GM21723 (cell line): ENCODE data around the gene SND1.

ENCODE experiments used
- ATAC-seq: cut with Tn5 transposase; IDR thresholded peaks from one replicate; pipeline ENCODE4 v1.9.1; 2021; ENCODE audit warnings: mild to moderate bottlenecking, moderate library complexity; ENCODE audit not compliant: unreplicated experiment

Gene SND1

GRCh38 chr7:127798023-127798422, 146.0 kb downstream of the SND1 start:
- ATAC-seq, result no peak

DNA sequence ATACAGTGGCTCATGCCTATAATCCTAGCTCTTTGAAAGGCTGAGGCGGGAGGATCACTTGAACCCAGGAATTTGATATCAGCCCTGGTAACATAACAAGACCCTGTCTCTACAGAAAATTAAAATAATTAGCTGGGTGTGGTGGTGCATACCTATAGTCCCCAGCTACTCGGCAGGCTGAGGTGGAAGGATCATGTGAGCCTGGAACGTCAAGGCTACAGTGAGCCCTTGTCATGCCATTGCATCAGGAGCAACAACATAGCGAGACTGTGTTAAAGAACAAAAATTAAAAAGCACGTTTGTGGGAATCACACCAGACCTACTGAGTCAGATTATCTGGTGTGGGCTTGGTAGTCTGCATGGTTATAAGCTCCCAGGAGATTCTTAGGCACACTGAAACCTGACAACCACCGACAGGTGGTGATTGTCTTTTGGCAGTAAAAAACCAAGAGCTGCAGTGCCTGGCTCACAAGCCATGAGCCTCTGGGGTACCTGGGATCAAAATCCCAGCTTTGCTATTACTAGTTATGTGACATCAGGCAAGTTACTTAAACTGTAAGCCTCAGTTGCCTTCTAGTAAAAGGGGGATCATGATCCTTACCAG, 146.9 kb downstream of the SND1 start:
- ATAC-seq, result no peak

DNA sequence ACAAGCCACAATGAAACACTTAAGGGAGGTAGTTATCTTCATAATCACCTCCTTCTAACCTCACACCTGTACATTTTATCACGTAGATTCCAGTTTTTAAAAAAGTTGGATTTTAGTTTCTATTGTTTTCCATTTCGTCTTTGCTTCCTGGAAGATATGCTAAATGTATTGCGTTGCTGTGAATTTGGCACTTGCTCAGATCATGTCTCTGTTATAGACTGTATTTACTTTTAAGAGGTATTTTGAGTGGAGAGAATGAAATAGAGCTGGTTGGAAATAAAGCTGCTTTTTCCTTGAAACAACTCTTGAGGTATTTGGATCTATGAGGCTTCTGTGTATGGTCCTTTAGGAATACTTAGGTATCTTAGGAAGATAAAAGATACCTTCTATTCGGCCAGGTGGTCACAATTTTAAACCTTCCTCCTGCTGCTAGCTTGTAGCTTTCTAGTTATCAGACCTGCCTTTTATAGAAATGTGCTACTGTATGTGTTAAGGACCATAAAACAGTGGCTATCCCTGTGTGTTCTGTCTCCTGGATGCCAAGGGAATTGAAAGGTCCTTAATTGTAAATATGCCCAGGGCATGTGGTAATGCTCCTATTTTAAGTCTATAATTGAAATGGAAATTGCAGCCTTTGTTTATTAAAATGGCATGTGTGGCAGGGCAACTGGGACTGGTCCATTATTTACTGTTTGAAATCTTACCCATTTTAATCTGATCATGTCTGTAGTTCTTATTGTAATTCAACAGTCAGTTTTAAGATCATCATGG, 147.7 kb downstream of the SND1 start:
- ATAC-seq, result no peak

DNA sequence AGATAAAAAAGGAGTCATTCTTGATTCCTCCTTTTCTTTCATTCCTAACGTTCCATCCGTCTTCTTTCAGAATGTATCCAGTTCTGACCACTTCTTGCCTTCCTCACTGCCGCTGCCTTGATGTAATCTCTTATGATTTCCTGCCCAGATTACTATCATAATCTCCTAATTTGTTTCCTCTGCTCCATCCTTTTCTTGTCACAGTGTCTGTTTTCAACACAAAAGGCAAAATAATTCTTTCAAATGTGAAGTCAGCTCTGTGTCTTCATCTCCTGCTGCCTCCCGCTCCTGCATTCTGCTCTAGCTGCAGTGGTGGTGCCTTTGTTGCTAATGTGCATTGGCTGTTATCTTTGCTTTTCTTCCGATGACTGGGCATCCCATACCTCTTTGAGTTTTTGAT, 150.9 kb downstream of the SND1 start:
- no peak for ATAC-seq

- ATAC-seq, result no peak
These were observed 151.6 kb downstream of the SND1 start for GRCh38 chr7:127803626-127804025.

DNA sequence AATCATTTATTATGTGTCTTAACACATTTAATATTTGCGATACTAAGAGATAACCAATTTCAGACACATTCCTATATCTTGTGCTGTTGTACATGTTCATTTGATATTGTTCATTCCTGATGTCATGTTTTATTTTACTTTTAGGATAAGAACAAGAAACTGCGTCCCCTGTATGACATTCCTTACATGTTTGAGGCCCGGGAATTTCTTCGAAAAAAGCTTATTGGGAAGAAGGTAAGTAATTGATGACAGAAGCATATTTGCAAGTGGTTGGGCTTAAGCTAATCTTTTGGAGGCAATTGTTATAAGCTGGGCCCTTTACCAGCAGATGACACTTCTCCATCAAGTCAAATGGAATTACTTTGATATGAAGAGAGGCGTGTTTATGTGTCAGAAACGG, 155.3 kb downstream of the SND1 start:
- no peak for ATAC-seq

GRCh38 chr7:127807829-127808228, 155.8 kb downstream of the SND1 start:
- ATAC-seq, result no peak

GRCh38 chr7:127809261-127809702, 157.3 kb downstream of the SND1 start:
- no peak for ATAC-seq

DNA sequence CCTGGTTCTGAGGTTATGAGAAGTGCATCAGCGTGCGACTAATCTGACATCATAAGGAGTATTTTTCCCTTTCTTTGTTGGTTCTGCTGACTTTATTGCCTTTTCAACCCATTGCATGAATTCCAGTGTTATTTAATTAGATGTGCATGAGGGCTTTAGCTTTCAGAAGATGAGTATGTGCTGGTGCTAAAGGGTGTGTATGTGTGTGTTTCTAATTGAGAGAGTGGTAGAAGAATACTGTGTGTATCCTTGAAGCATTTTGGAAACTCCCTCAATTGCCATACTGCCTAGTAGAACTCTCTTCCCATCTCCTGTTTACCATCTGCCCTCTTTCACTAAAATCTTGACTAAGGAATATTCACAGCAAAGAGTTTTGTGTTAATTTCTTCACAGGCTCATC, 158.1 kb downstream of the SND1 start:
- ATAC-seq, result no peak

DNA sequence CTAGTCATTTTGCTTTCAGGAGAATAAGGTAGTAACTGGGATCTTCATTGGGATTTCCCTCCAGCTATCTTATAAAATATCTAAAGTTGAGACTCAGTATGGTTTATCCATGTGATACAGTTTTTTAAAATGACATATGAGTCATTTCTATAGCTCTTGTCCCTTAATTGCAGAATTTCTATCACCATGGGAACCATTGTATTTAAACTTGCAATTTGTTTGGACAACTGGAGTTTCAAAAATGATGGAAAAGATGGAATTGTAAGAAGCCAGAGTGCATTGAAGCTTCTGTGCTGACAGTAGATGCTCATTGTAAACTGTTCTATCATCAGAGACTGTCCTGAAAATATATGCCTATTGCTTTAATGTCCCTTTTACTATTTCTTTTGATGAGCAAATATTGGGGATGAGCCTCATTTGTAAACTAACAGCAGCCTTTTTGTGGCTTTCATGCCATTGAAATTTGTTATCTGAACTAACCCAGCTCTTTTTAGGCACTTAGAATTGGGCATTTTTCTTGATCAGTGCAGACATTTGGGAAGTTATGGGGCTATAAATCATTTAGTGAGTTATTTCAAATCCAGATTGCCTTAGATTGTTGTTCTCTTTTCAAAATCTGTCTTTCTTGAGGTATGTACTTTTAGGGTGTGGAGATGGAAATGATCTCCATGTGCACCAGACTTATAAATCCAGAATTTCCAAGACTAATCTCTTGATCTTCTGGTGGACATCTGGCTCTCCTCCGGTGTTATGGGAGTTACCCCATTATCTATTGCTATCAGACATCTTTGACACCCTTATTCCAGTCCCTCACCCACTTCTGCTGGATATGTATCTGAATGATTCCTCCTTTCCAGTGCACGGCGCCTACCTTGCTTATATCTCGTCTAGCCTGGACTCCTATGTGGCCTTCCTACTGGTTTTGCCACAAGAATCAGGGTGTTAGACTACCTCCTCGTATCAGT, 159.0 kb downstream of the SND1 start:
- ATAC-seq, result no peak

DNA sequence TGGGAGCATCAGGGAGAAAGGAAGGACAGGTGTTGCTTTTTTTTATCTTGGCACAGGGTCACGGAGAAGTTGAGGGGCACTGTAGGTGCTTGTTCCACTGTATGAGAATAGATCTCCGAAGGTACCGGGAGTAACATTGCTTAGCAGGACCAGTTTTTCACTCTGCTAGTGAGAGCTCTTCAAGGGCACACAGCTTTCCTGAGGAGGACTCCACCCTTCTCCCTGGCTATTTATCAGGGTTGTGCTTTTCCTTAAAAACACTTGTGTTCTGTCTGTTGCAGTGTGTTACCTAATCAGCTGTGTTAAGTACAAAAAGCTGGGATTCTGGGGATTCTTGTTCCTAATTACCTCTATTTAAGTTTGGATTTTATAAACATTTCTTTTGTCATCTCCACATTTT, 160.5 kb downstream of the SND1 start:
- ATAC-seq, result no peak

DNA sequence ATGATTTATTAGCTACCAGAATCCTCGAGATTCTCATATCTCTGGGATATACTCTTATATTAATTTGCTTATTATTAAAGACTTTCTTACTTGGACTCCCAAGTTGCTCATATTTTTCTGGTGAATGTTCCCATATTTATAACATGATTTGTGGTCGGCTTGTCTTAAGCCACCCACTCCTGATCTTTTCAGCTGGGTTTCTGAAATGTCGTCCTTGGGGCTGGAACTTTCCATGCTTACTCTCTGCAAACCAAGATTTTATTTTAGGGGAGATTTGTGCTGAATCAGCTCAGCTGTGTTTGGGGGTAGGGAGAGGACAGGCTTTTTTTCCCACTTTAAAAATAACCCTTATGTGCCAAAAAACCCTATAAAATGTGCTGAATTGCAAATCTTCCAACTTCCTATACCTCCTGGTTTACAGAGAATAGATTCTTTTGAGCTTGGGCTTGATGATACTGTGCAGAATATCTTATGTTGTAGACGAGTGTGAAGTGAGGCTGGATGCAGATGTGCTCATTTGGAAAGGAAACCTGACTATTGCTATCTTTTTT, 162.1 kb downstream of the SND1 start:
- ATAC-seq, result no peak

GRCh38 chr7:127815631-127816145, 163.7 kb downstream of the SND1 start:
- ATAC-seq, result no peak

DNA sequence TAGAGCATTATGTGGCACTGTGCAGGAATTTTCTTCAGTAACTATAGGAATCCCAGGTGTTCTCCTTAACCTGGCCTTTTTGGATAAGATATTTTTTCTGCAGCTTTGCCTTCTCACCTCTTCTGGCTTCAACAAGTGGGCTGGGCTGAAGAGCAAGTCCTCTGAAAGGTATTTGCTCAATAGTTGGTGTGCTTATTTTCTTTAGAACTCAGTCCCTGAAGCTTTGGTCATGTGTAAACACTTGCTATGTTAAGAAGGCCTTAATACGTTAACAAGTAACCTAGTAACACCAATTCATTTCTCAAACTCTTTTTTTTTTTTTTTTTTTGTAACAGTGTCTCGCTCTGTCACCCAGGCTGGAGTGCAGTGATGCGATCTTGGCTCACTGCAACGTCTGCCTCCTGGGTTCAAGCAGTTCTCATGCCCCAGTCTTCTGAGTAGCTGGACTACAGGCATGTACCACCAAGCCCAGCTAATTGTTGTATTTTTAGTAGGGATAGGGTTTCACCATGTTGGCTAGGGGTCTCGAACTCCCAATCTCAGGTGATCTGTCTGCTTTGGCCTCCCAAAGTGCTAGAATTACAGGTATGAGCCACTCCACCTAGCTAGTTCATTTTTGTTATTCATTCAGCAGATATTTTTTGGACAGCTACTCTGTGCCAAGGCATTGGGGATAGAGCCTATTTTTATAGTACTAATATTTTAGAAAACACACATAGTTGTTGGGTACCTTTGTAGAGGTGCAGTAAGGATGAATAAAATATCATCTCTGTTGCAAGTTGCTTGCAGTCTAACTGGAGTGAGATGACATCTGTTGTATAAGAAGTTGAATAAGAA, 164.6 kb downstream of the SND1 start:
- no peak for ATAC-seq

DNA sequence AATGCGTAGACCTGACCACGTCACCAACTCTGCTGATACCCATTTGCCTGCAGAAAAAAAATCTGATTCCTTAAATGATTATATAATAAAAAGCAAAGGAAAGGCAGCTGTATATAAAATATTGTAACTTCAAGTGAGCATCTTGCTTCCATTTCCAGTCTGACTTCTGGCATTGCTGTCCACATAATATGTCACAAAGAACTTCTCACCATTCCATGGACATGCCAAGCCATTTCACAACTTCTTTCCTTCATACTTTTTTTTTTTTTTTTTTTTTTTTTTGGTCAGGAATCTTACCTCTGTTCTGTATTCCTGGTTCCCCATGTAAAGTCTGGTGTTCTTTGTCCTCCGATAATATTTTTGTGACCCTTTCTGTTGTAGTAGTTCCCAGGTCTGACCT, 165.5 kb downstream of the SND1 start:
- ATAC-seq, result no peak

GRCh38 chr7:127818306-127818705, 166.3 kb downstream of the SND1 start:
- ATAC-seq, result no peak

DNA sequence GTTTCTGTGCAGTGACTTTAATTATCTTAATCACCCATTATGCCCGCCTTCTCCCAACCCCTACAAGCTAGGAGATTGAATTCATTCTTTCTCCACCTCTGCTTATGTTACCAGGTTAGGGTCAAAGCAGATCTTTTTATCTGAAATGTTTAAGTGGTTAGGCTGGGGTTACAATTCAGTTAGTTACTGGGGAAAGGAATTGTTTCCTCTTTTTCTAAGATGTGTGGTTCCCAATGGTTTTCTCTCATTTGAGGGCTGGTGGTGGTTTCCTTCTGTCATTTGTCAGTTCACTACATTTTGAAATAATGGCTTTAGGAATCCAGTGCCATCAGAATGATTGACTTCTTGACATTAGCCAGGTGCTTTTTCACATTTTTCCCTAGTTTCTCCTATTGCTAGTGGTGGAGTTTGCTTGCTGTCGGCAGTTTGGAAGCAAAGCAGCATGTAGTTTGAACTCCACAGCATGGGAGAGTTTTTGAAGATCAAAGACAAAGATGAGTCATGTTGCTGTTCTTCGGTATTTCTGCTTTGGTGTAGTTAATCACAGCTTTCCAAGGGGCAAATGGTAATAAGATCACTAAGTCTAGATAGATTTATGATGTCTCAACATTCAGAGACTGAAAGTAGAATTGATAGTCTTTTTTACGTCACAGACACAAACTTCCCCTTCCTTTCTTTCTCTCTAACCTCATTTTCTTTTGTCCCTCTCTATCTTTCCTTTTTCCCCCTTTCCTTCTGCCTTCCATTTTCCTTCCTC, 168.2 kb downstream of the SND1 start:
- no peak for ATAC-seq

DNA sequence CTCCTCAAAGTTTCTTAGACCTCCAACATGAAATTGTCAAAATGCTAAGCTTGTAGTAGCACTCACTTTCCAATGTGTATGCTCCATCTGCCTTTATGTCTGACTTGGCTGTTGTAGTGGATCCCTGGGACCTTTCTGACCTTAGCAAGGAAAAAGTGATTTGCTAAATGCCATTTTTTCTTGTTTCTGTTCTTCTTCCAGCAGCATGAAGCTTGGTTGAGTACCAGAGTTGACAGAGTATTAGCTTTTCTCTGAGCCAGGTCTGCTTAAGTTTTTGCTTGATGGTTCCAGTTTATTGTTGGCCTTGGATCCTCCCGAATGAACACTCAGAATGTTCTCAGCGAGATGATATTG, 168.7 kb downstream of the SND1 start:
- ATAC-seq, result no peak

- no peak for ATAC-seq
These were observed 169.2 kb downstream of the SND1 start for GRCh38 chr7:127821146-127821545.
